Measurements from ENCODE around the gene SCGB3A1.

SCGB3A1 gene

GRCh38 chr5:180575571-180575970, 15.7 kb downstream of the SCGB3A1 start:
- Histone ChIP-seq H3K4me3 (ENCODE audit: low read length) (no peak overlapping the region), H2AFZ (ENCODE audit: low read depth, low read length) (no peak overlapping the region), H3K9me3 (ENCODE audit: insufficient read depth, low read length) (no peaks in the 10 kb centered on the region), H3K9ac (ENCODE audit: low read length) (no peak overlapping the region), H3K4me1 (ENCODE audit: low read length) (no peaks in the 10 kb centered on the region), H3K4me2 (ENCODE audit: low read length) (no peak overlapping the region), H3K27me3 (ENCODE audit: low read depth, low read length) (no peaks in the 10 kb centered on the region), H3K36me3 (replicated peaks; ENCODE audit: low read depth, low read length) (peaks cover 18% of the 10 kb centered on the region), H3K27ac (ENCODE audit: low read length) (no peak overlapping the region), H4K20me1 (ENCODE audit: insufficient read depth, low read length) (no peaks in the 10 kb centered on the region), H3K79me2 (ENCODE audit: low read length) (no peaks in the 10 kb centered on the region)
- TF ChIP-seq EZH2phosphoT487 (IDR thresholded peaks at IDR 0.05; ENCODE audit: low read depth) (no peak), CTCF (IDR thresholded peaks at IDR 0.05; ENCODE audit: low read depth, low read length) (no peak)

- no peaks in the 10 kb centered on the region for H3K79me2 ChIP-seq (ENCODE audit: low read length)
- no peaks in the 10 kb centered on the region for H3K9me3 ChIP-seq (ENCODE audit: insufficient read depth, low read length)
- H3K27me3 ChIP-seq (ENCODE audit: low read depth, low read length) = no peaks in the 10 kb centered on the region
- TF ChIP-seq CTCF (IDR thresholded peaks at IDR 0.05; ENCODE audit: low read depth, low read length) = no peak
- no peak for TF ChIP-seq EZH2phosphoT487 (IDR thresholded peaks at IDR 0.05; ENCODE audit: low read depth)
- H3K4me3 ChIP-seq (ENCODE audit: low read length) = no peak overlapping the region
- no peak overlapping the region for H3K4me2 ChIP-seq (ENCODE audit: low read length)
- H3K36me3 ChIP-seq (replicated peaks; ENCODE audit: low read depth, low read length) = peaks cover 43% of the 10 kb centered on the region
- no peaks in the 10 kb centered on the region for H4K20me1 ChIP-seq (ENCODE audit: insufficient read depth, low read length)
- no peak overlapping the region for H2AFZ ChIP-seq (ENCODE audit: low read depth, low read length)
- no peaks in the 10 kb centered on the region for H3K4me1 ChIP-seq (ENCODE audit: low read length)
- no peak overlapping the region for H3K27ac ChIP-seq (ENCODE audit: low read length)
- H3K9ac ChIP-seq (ENCODE audit: low read length) = no peak overlapping the region
These were observed 22.4 kb downstream of the SCGB3A1 start for GRCh38 chr5:180568914-180569313.

GRCh38 chr5:180563994-180564393, 27.3 kb downstream of the SCGB3A1 start:
- Histone ChIP-seq H3K4me3 (ENCODE audit: low read length) (no peak overlapping the region), H3K36me3 (replicated peaks; ENCODE audit: low read depth, low read length) (peaks cover 44% of the 10 kb centered on the region), H3K27ac (ENCODE audit: low read length) (no peak overlapping the region), H3K4me2 (ENCODE audit: low read length) (no peak overlapping the region), H3K4me1 (ENCODE audit: low read length) (no peaks in the 10 kb centered on the region), H3K9ac (ENCODE audit: low read length) (no peak overlapping the region), H3K27me3 (ENCODE audit: low read depth, low read length) (no peaks in the 10 kb centered on the region), H4K20me1 (ENCODE audit: insufficient read depth, low read length) (0 out of 2 replicates have a peak, but pooled peaks cover 1% of the 10 kb centered on the region), H2AFZ (ENCODE audit: low read depth, low read length) (no peak overlapping the region), H3K79me2 (ENCODE audit: low read length) (peaks cover 19% of the 10 kb centered on the region), H3K9me3 (ENCODE audit: insufficient read depth, low read length) (no peaks in the 10 kb centered on the region)
- TF ChIP-seq CTCF (IDR thresholded peaks at IDR 0.05; ENCODE audit: low read depth, low read length) (no peak), EZH2phosphoT487 (IDR thresholded peaks at IDR 0.05; ENCODE audit: low read depth) (no peak)

- peaks cover 20% of the 10 kb centered on the region for H3K36me3 ChIP-seq (replicated peaks; ENCODE audit: low read depth, low read length)
- no peak for TF ChIP-seq EZH2phosphoT487 (IDR thresholded peaks at IDR 0.05; ENCODE audit: low read depth)
- TF ChIP-seq CTCF (IDR thresholded peaks at IDR 0.05; ENCODE audit: low read depth, low read length) = no peak
- no peak overlapping the region for H3K4me3 ChIP-seq (ENCODE audit: low read length)
- no peak overlapping the region for H3K27ac ChIP-seq (ENCODE audit: low read length)
- no peak overlapping the region for H3K4me2 ChIP-seq (ENCODE audit: low read length)
- no peak overlapping the region for H2AFZ ChIP-seq (ENCODE audit: low read depth, low read length)
- H3K27me3 ChIP-seq (ENCODE audit: low read depth, low read length) = no peaks in the 10 kb centered on the region
- H3K79me2 ChIP-seq (ENCODE audit: low read length) = peaks cover 26% of the 10 kb centered on the region
- no peaks in the 10 kb centered on the region for H3K4me1 ChIP-seq (ENCODE audit: low read length)
- H3K9me3 ChIP-seq (ENCODE audit: insufficient read depth, low read length) = no peaks in the 10 kb centered on the region
- H3K9ac ChIP-seq (ENCODE audit: low read length) = no peak overlapping the region
- peaks cover 9% of the 10 kb centered on the region for H4K20me1 ChIP-seq (ENCODE audit: insufficient read depth, low read length)
These were observed 33.1 kb downstream of the SCGB3A1 start for GRCh38 chr5:180558232-180558631.

All from OCI-LY3 (cell line).